Measurements from ENCODE around the gene PREPL.
"Not testable (repeated sequence)": the region's sequence is repeated elsewhere in the genome, so short reads cannot be mapped to it uniquely, and the experiment has no call there.

Gene PREPL

DNA sequence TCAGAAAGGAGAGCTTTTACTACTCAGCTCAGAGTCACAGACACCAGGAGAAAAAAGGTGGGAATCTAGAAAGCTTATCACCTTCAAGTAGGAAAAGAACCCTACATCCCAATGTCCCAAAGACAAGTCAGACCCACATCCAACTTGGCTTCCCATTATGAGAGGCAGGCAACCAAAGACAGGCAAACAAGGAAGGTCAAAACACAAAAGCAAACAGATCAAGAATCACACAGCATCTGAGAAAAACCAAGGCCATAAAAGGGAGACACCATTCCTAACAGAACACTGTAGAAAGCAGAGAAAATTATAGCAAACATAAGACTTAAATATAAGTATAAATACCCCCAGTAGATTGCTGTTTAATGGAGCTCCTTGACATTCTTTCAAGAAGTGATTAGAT is 45.3 kb downstream of the PREPL start:
- Histone ChIP-seq H4K8ac (ENCODE audit: low read depth, low read length) (no peak overlapping the region), H4K5ac (ENCODE audit: low read length) (no peak overlapping the region), H3K27me3 (ENCODE audit: insufficient read depth, low read length, poor library complexity) (no peaks in the 10 kb centered on the region), H3K79me1 (ENCODE audit: low read length) (no peaks in the 10 kb centered on the region), H3K36me3 (ENCODE audit: control insufficient read depth, insufficient read depth, low read length) (no peaks in the 10 kb centered on the region), H3K4me3 (ENCODE audit: low read length) (no peak overlapping the region), H3K18ac (ENCODE audit: low read length) (no peak overlapping the region), H3K4me1 (ENCODE audit: control insufficient read depth, low read depth, low read length) (no peaks in the 10 kb centered on the region), H3K56ac (ENCODE audit: low read length) (no peak overlapping the region), H2BK15ac (replicated peaks; ENCODE audit: low read depth) (no peak overlapping the region), H3K79me2 (ENCODE audit: control insufficient read depth, insufficient read depth, low read length) (no peaks in the 10 kb centered on the region), H3K27ac (ENCODE audit: low read depth, low read length) (no peak overlapping the region), H3K9ac (ENCODE audit: low read length) (no peak overlapping the region), H3K23ac (ENCODE audit: low read length) (no peak overlapping the region), H3K4me2 (ENCODE audit: low read length) (no peak overlapping the region), H2AK5ac (ENCODE audit: low read length) (no peak overlapping the region), H3K4ac (ENCODE audit: low read depth, low read length) (no peak overlapping the region), H2BK5ac (ENCODE audit: low read length) (no peak overlapping the region), H2BK120ac (ENCODE audit: low read depth, low read length) (no peak overlapping the region)
- no peak for DNase-seq

DNA sequence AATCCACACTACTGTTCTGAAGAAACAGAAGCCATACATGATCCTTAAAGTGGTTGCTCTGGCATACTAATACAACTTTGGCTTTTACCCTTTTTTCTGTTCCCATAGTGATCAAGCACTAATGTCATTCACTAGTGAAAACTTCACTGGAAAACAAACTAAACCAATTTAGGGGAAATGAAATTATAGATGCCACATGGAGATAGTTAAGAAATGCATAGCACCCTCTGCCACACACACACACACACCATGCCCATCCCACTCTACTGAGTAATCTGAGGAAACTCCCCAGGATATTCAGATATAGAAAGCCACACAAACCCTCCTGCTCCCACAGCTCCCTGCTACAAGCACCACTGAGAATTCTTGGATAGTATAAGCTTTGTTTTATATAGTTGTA is 46.9 kb downstream of the PREPL start:
- no peak overlapping the region for H3K23ac ChIP-seq (ENCODE audit: low read length)
- no peak overlapping the region for H4K5ac ChIP-seq (ENCODE audit: low read length)
- H2BK120ac ChIP-seq (ENCODE audit: low read depth, low read length), result no peak overlapping the region
- H2BK15ac ChIP-seq (replicated peaks; ENCODE audit: low read depth), result no peak overlapping the region
- no peak overlapping the region for H3K56ac ChIP-seq (ENCODE audit: low read length)
- H3K9ac ChIP-seq (ENCODE audit: low read length), result no peak overlapping the region
- no peak overlapping the region for H3K4me2 ChIP-seq (ENCODE audit: low read length)
- H2AK5ac ChIP-seq (ENCODE audit: low read length), result no peak overlapping the region
- H3K79me2 ChIP-seq (ENCODE audit: control insufficient read depth, insufficient read depth, low read length), result no peaks in the 10 kb centered on the region
- H3K36me3 ChIP-seq (ENCODE audit: control insufficient read depth, insufficient read depth, low read length), result no peaks in the 10 kb centered on the region
- no peak overlapping the region for H2BK5ac ChIP-seq (ENCODE audit: low read length)
- H3K27me3 ChIP-seq (ENCODE audit: insufficient read depth, low read length, poor library complexity), result no peaks in the 10 kb centered on the region
- no peaks in the 10 kb centered on the region for H3K79me1 ChIP-seq (ENCODE audit: low read length)
- no peak overlapping the region for H3K18ac ChIP-seq (ENCODE audit: low read length)
- H3K27ac ChIP-seq (ENCODE audit: low read depth, low read length), result no peak overlapping the region
- no peak overlapping the region for H4K8ac ChIP-seq (ENCODE audit: low read depth, low read length)
- H3K4me1 ChIP-seq (ENCODE audit: control insufficient read depth, low read depth, low read length), result no peaks in the 10 kb centered on the region
- no peak overlapping the region for H3K4ac ChIP-seq (ENCODE audit: low read depth, low read length)
- H3K4me3 ChIP-seq (ENCODE audit: low read length), result no peak overlapping the region
- DNase-seq, result no peak

GRCh38 chr2:44310287-44310686 is 51.0 kb downstream of the PREPL start:
- Histone ChIP-seq H2BK15ac (replicated peaks; ENCODE audit: low read depth) (no peak overlapping the region), H3K18ac (ENCODE audit: low read length) (no peak overlapping the region), H3K9ac (ENCODE audit: low read length) (no peak overlapping the region), H3K4me3 (ENCODE audit: low read length) (no peak overlapping the region), H3K36me3 (ENCODE audit: control insufficient read depth, insufficient read depth, low read length) (no peaks in the 10 kb centered on the region), H4K5ac (ENCODE audit: low read length) (no peak overlapping the region), H2BK120ac (ENCODE audit: low read depth, low read length) (no peak overlapping the region), H3K4me2 (ENCODE audit: low read length) (no peak overlapping the region), H3K4ac (ENCODE audit: low read depth, low read length) (no peak overlapping the region), H3K23ac (ENCODE audit: low read length) (no peak overlapping the region), H3K4me1 (ENCODE audit: control insufficient read depth, low read depth, low read length) (no peaks in the 10 kb centered on the region), H3K79me2 (ENCODE audit: control insufficient read depth, insufficient read depth, low read length) (no peaks in the 10 kb centered on the region), H2BK5ac (ENCODE audit: low read length) (no peak overlapping the region), H4K8ac (ENCODE audit: low read depth, low read length) (no peak overlapping the region), H3K79me1 (ENCODE audit: low read length) (no peaks in the 10 kb centered on the region), H3K56ac (ENCODE audit: low read length) (no peak overlapping the region), H3K27me3 (ENCODE audit: insufficient read depth, low read length, poor library complexity) (no peaks in the 10 kb centered on the region), H2AK5ac (ENCODE audit: low read length) (no peak overlapping the region), H3K27ac (ENCODE audit: low read depth, low read length) (no peak overlapping the region)
- no peak for DNase-seq
- WGBS (ENCODE audit: extremely low coverage, insufficient coverage, low lambda C conversion rate), result no CpG with 5 or more reads among the region's 1 CpG

GRCh38 chr2:44305882-44306281 is 55.4 kb downstream of the PREPL start:
- no peak overlapping the region for H3K4me2 ChIP-seq (ENCODE audit: low read length)
- no peak overlapping the region for H2BK120ac ChIP-seq (ENCODE audit: low read depth, low read length)
- no peak for DNase-seq
- H3K79me2 ChIP-seq (ENCODE audit: control insufficient read depth, insufficient read depth, low read length), result no peaks in the 10 kb centered on the region
- no peak overlapping the region for H3K4ac ChIP-seq (ENCODE audit: low read depth, low read length)
- H2AK5ac ChIP-seq (ENCODE audit: low read length), result no peak overlapping the region
- H3K36me3 ChIP-seq (ENCODE audit: control insufficient read depth, insufficient read depth, low read length), result no peaks in the 10 kb centered on the region
- H3K79me1 ChIP-seq (ENCODE audit: low read length), result no peaks in the 10 kb centered on the region
- no peak overlapping the region for H3K4me3 ChIP-seq (ENCODE audit: low read length)
- H2BK5ac ChIP-seq (ENCODE audit: low read length), result no peak overlapping the region
- H3K27ac ChIP-seq (ENCODE audit: low read depth, low read length), result no peak overlapping the region
- no peak overlapping the region for H3K56ac ChIP-seq (ENCODE audit: low read length)
- WGBS (ENCODE audit: extremely low coverage, insufficient coverage, low lambda C conversion rate), result no CpG with 5 or more reads among the region's 7 CpGs
- H4K5ac ChIP-seq (ENCODE audit: low read length), result no peak overlapping the region
- H4K8ac ChIP-seq (ENCODE audit: low read depth, low read length), result no peak overlapping the region
- H3K9ac ChIP-seq (ENCODE audit: low read length), result no peak overlapping the region
- no peak overlapping the region for H3K23ac ChIP-seq (ENCODE audit: low read length)
- H3K27me3 ChIP-seq (ENCODE audit: insufficient read depth, low read length, poor library complexity), result no peaks in the 10 kb centered on the region
- H2BK15ac ChIP-seq (replicated peaks; ENCODE audit: low read depth), result no peak overlapping the region
- H3K4me1 ChIP-seq (ENCODE audit: control insufficient read depth, low read depth, low read length), result no peaks in the 10 kb centered on the region
- no peak overlapping the region for H3K18ac ChIP-seq (ENCODE audit: low read length)

- Histone ChIP-seq H3K4ac (ENCODE audit: low read depth, low read length) (no peak overlapping the region), H4K8ac (ENCODE audit: low read depth, low read length) (no peak overlapping the region), H3K27me3 (ENCODE audit: insufficient read depth, low read length, poor library complexity) (no peaks in the 10 kb centered on the region), H3K4me2 (ENCODE audit: low read length) (no peak overlapping the region), H2BK5ac (ENCODE audit: low read length) (no peak overlapping the region), H3K23ac (ENCODE audit: low read length) (no peak overlapping the region), H2BK120ac (ENCODE audit: low read depth, low read length) (no peak overlapping the region), H3K79me1 (ENCODE audit: low read length) (no peaks in the 10 kb centered on the region), H3K36me3 (ENCODE audit: control insufficient read depth, insufficient read depth, low read length) (no peaks in the 10 kb centered on the region), H3K4me3 (ENCODE audit: low read length) (no peak overlapping the region), H3K4me1 (ENCODE audit: control insufficient read depth, low read depth, low read length) (no peaks in the 10 kb centered on the region), H3K18ac (ENCODE audit: low read length) (no peak overlapping the region), H4K5ac (ENCODE audit: low read length) (no peak overlapping the region), H3K79me2 (ENCODE audit: control insufficient read depth, insufficient read depth, low read length) (no peaks in the 10 kb centered on the region), H3K9ac (ENCODE audit: low read length) (no peak overlapping the region), H3K27ac (ENCODE audit: low read depth, low read length) (no peak overlapping the region), H3K56ac (ENCODE audit: low read length) (no peak overlapping the region), H2BK15ac (replicated peaks; ENCODE audit: low read depth) (no peak overlapping the region), H2AK5ac (ENCODE audit: low read length) (no peak overlapping the region)
- no peak for DNase-seq
- WGBS (ENCODE audit: extremely low coverage, insufficient coverage, low lambda C conversion rate), result no CpG with 5 or more reads among the region's 1 CpG
These were observed 57.0 kb downstream of the PREPL start for GRCh38 chr2:44304258-44304657.

DNA sequence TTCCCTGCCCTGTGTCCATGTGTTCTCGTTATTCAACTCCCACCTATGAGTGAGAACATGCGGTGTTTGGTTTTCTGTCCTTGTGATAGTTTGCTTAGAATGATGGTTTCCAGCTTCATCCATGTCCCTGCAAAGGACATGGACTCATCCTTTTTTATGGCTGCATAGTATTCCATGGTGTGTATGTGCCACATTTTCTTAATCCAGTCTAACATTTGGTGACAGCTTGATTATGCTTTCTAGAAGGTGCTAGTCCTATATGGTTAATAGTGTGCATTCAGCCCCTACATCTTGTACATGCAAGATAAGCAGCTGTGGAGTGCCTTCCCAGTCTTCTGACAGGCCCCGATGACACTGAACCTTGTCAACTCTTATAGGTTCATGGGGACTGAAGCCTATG is 57.5 kb downstream of the PREPL start:
- H3K4me1 ChIP-seq (ENCODE audit: control insufficient read depth, low read depth, low read length); H3K23ac ChIP-seq (ENCODE audit: low read length); H3K27me3 ChIP-seq (ENCODE audit: insufficient read depth, low read length, poor library complexity); H3K27ac ChIP-seq (ENCODE audit: low read depth, low read length); H4K5ac ChIP-seq (ENCODE audit: low read length); H3K9ac ChIP-seq (ENCODE audit: low read length); H3K79me1 ChIP-seq (ENCODE audit: low read length); H2BK15ac ChIP-seq (replicated peaks; ENCODE audit: low read depth); H3K56ac ChIP-seq (ENCODE audit: low read length); H2BK120ac ChIP-seq (ENCODE audit: low read depth, low read length); H2BK5ac ChIP-seq (ENCODE audit: low read length); H4K8ac ChIP-seq (ENCODE audit: low read depth, low read length); H3K4ac ChIP-seq (ENCODE audit: low read depth, low read length); H3K4me2 ChIP-seq (ENCODE audit: low read length); H3K36me3 ChIP-seq (ENCODE audit: control insufficient read depth, insufficient read depth, low read length); H3K4me3 ChIP-seq (ENCODE audit: low read length); H3K18ac ChIP-seq (ENCODE audit: low read length); H2AK5ac ChIP-seq (ENCODE audit: low read length); H3K79me2 ChIP-seq (ENCODE audit: control insufficient read depth, insufficient read depth, low read length); DNase-seq: not testable (repeated sequence)
- no CpG with 5 or more reads among the region's 3 CpGs for WGBS (ENCODE audit: extremely low coverage, insufficient coverage, low lambda C conversion rate)

Data from mesendoderm (in vitro differentiated cells).